Neural progenitor cell (in vitro differentiated cells): ENCODE results near the gene TMEM132E.

Source experiments
- EZH2 ChIP-seq: fragments of 200-600 bp; sonication (generic); IDR thresholded peaks from 2 replicates; pipeline ENCODE4 v1.6.1; 2017; ENCODE audit warnings: antibody characterized with exemption, mild to moderate bottlenecking, moderate library complexity
- EZH2phosphoT487 ChIP-seq: fragments of 200-600 bp; sonication (generic); IDR thresholded peaks from 2 replicates; pipeline ENCODE4 v1.6.1; 2017; ENCODE audit warnings: antibody characterized with exemption
- TF ChIP-seq, protein P1 (sequence below): fragments of 200-600 bp; sonication (generic); IDR thresholded peaks from 2 replicates; pipeline ENCODE4 v1.5.1; 2017; ENCODE audit warnings: antibody characterized with exemption, mild to moderate bottlenecking

DNA sequence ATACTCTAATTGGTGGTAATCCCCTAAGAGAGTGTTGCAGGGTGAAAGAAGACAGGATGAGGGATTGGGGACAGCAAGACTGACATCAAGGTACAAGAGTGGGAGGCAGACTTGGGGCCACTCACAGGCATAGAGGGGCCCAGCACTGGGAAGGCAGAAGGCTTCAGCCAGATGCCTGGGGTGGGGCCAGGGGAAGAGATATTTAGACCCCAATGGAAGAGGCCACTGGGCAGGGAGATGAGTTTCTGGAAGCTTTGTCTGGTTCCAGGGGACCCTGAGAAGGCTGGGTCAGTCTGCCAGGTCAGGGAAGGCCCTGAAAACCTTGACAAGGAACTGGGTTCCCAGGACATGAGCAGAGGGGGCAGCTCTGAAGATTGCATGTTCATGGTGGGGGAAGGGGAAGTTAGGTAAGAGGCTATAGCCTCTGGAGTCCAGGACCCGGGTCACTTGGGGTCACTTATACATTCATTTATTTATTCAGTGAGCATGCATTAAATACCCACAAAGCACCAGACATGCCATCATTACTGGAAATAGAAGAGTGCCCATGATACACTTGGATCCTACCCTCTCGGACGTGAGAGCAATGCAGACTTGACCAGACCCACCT, 92.9 kb downstream of the TMEM132E start:
- TF ChIP-seq, protein P1, sequence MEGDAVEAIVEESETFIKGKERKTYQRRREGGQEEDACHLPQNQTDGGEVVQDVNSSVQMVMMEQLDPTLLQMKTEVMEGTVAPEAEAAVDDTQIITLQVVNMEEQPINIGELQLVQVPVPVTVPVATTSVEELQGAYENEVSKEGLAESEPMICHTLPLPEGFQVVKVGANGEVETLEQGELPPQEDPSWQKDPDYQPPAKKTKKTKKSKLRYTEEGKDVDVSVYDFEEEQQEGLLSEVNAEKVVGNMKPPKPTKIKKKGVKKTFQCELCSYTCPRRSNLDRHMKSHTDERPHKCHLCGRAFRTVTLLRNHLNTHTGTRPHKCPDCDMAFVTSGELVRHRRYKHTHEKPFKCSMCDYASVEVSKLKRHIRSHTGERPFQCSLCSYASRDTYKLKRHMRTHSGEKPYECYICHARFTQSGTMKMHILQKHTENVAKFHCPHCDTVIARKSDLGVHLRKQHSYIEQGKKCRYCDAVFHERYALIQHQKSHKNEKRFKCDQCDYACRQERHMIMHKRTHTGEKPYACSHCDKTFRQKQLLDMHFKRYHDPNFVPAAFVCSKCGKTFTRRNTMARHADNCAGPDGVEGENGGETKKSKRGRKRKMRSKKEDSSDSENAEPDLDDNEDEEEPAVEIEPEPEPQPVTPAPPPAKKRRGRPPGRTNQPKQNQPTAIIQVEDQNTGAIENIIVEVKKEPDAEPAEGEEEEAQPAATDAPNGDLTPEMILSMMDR = no peak
- TF ChIP-seq EZH2 (no peak), EZH2phosphoT487 (no peak)
